Measurements from ENCODE around the gene OXCT1. TPM values are rescaled to one million over a fixed set of nuclear protein-coding genes. Genes with fewer than 3 reads are reported as not detected.
A peak's percentile ranks its signal among the peaks of the same experiment; 100 is the strongest.

Gene OXCT1
- total and polyA plus RNA-seq, 9 of the 15 experiments (the other 6 are each of a cell fraction or from before 2014, with no cell fraction given): 24.7 to 61.2 (median 41.9) TPM

DNA sequence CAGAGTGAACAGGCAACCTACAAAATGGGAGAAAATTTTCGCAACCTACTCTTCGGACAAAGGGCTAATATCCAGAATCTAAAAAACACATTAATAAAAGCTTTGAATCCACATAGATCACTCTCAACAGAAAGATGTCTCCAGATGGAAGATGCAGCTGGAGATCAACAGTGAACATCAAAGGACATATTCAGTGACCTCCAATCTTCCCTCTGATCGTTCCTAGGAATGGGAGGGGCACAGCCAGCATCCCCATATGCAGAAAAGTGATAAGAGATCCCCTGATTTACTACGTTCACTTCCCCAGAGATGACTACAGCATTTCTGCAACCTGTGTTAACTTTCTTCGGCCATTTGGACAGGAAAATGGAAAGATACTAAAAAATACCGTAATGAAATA, 21.2 kb downstream of the OXCT1 start (continued):
- TF ChIP-seq SMARCE1 (IDR thresholded peaks at IDR 0.05) (0 out of 2 replicates have a peak, but pooled peaks have one; percentile 22), KLF16 (IDR thresholded peaks at IDR 0.05) (no peak), LCOR (CRISPR knock-in tag; IDR thresholded peaks at IDR 0.05) (no peak), RCOR1 (IDR thresholded peaks at IDR 0.05; ENCODE audit: borderline replicate concordance in 1 of 2, low read depth in 2 of 2, low read length in 2 of 2) (peak in 1 of 2 experiments; percentile 94; a peak in 2 of 4 replicates), CCAR2 (IDR thresholded peaks at IDR 0.05; ENCODE audit: low read depth, low read length) (no peak), ARID1B (IDR thresholded peaks at IDR 0.05) (peak; percentile 83), FOXJ2 (tag; IDR thresholded peaks at IDR 0.05) (peak; percentile 43; the same call in 1 of the 2 replicates), TCF7 (IDR thresholded peaks at IDR 0.05; ENCODE audit: borderline replicate concordance) (peak; percentile 96), SLC30A9 (CRISPR knock-in tag; IDR thresholded peaks at IDR 0.05) (no peak)
- TF ChIP-seq, protein P1, sequence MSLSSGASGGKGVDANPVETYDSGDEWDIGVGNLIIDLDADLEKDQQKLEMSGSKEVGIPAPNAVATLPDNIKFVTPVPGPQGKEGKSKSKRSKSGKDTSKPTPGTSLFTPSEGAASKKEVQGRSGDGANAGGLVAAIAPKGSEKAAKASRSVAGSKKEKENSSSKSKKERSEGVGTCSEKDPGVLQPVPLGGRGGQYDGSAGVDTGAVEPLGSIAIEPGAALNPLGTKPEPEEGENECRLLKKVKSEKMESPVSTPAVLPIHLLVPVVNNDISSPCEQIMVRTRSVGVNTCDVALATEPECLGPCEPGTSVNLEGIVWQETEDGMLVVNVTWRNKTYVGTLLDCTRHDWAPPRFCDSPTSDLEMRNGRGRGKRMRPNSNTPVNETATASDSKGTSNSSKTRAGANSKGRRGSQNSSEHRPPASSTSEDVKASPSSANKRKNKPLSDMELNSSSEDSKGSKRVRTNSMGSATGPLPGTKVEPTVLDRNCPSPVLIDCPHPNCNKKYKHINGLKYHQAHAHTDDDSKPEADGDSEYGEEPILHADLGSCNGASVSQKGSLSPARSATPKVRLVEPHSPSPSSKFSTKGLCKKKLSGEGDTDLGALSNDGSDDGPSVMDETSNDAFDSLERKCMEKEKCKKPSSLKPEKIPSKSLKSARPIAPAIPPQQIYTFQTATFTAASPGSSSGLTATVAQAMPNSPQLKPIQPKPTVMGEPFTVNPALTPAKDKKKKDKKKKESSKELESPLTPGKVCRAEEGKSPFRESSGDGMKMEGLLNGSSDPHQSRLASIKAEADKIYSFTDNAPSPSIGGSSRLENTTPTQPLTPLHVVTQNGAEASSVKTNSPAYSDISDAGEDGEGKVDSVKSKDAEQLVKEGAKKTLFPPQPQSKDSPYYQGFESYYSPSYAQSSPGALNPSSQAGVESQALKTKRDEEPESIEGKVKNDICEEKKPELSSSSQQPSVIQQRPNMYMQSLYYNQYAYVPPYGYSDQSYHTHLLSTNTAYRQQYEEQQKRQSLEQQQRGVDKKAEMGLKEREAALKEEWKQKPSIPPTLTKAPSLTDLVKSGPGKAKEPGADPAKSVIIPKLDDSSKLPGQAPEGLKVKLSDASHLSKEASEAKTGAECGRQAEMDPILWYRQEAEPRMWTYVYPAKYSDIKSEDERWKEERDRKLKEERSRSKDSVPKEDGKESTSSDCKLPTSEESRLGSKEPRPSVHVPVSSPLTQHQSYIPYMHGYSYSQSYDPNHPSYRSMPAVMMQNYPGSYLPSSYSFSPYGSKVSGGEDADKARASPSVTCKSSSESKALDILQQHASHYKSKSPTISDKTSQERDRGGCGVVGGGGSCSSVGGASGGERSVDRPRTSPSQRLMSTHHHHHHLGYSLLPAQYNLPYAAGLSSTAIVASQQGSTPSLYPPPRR (CRISPR knock-in tag; IDR thresholded peaks at IDR 0.05; ENCODE audit: borderline replicate concordance): no peak
- TF ChIP-seq, protein P2, sequence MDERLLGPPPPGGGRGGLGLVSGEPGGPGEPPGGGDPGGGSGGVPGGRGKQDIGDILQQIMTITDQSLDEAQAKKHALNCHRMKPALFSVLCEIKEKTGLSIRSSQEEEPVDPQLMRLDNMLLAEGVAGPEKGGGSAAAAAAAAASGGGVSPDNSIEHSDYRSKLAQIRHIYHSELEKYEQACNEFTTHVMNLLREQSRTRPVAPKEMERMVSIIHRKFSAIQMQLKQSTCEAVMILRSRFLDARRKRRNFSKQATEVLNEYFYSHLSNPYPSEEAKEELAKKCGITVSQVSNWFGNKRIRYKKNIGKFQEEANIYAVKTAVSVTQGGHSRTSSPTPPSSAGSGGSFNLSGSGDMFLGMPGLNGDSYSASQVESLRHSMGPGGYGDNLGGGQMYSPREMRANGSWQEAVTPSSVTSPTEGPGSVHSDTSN (CRISPR knock-in tag; IDR thresholded peaks at IDR 0.05; ENCODE audit: low read depth): no peak
- TF ChIP-seq, protein P2 (tag; conservative IDR thresholded peaks at IDR 0.05; ENCODE audit: low read depth): peak; percentile 61
- TF ChIP-seq, protein P3, sequence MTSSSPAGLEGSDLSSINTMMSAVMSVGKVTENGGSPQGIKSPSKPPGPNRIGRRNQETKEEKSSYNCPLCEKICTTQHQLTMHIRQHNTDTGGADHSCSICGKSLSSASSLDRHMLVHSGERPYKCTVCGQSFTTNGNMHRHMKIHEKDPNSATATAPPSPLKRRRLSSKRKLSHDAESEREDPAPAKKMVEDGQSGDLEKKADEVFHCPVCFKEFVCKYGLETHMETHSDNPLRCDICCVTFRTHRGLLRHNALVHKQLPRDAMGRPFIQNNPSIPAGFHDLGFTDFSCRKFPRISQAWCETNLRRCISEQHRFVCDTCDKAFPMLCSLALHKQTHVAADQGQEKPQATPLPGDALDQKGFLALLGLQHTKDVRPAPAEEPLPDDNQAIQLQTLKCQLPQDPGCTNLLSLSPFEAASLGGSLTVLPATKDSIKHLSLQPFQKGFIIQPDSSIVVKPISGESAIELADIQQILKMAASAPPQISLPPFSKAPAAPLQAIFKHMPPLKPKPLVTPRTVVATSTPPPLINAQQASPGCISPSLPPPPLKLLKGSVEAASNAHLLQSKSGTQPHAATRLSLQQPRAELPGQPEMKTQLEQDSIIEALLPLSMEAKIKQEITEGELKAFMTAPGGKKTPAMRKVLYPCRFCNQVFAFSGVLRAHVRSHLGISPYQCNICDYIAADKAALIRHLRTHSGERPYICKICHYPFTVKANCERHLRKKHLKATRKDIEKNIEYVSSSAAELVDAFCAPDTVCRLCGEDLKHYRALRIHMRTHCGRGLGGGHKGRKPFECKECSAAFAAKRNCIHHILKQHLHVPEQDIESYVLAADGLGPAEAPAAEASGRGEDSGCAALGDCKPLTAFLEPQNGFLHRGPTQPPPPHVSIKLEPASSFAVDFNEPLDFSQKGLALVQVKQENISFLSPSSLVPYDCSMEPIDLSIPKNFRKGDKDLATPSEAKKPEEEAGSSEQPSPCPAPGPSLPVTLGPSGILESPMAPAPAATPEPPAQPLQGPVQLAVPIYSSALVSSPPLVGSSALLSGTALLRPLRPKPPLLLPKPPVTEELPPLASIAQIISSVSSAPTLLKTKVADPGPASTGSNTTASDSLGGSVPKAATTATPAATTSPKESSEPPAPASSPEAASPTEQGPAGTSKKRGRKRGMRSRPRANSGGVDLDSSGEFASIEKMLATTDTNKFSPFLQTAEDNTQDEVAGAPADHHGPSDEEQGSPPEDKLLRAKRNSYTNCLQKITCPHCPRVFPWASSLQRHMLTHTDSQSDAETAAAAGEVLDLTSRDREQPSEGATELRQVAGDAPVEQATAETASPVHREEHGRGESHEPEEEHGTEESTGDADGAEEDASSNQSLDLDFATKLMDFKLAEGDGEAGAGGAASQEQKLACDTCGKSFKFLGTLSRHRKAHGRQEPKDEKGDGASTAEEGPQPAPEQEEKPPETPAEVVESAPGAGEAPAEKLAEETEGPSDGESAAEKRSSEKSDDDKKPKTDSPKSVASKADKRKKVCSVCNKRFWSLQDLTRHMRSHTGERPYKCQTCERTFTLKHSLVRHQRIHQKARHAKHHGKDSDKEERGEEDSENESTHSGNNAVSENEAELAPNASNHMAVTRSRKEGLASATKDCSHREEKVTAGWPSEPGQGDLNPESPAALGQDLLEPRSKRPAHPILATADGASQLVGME (CRISPR knock-in tag; IDR thresholded peaks at IDR 0.05): no peak

Data from K562 (cell line).